ENCODE measurements around the gene NCLN. TPM values are rescaled to one million over a fixed set of nuclear protein-coding genes. Genes with fewer than 3 reads are reported as not detected.
A peak's percentile ranks its signal among the peaks of the same experiment; 100 is the strongest.
"Not testable (repeated sequence)": the region's sequence is repeated elsewhere in the genome, so short reads cannot be mapped to it uniquely, and the experiment has no call there.

The NCLN gene
- total and polyA plus RNA-seq, 5 experiments from 2014 or later, result 23.9 to 63.0 (median 44.7) TPM

GRCh38 chr19:3188627-3189596 lies 3.2 kb downstream of the NCLN start:
- Mint-ChIP-seq H3K27me3 (no peaks in the 10 kb centered on the region), H3K36me3 (peaks cover 0 to 21% (median 0%) of the 10 kb centered on the region in 3 donors), H3K4me1 (peaks cover 26 to 59% (median 48%) of the 10 kb centered on the region in 4 donors), H3K9me3 (no peaks in the 10 kb centered on the region), H3K4me3 (peak overlapping the region; percentile 44 to 98 (median 76)), H3K27ac (peak overlapping the region in 5 of 10 donors; percentile 5 to 67 (median 52))
- POLR2A ChIA-PET, result interaction anchor here (0.6 to 0.8 kb wide), 3 partner anchors 9 to 25 kb away, joined by 3 to 4 read pairs (median 3); no protein-coding TSS in a partner anchor
- DNase-seq, result no peak
- no peak for ATAC-seq

- Mint-ChIP-seq H3K4me1 (peaks cover 18 to 49% (median 38%) of the 10 kb centered on the region in 4 donors), H3K4me3 (peak overlapping the region in 1 of 10 donors; percentile 26), H3K27me3 (no peaks in the 10 kb centered on the region), H3K9me3 (no peaks in the 10 kb centered on the region), H3K36me3 (peaks cover 0 to 21% (median 5%) of the 10 kb centered on the region in 3 donors), H3K27ac (peak overlapping the region in 1 of 10 donors; percentile 18)
- DNase-seq (peak in 1 of 10 donors; percentile 60), ATAC-seq (no peak)
- POLR2A ChIA-PET, result interaction anchor here (0.6 to 0.8 kb wide), 4 partner anchors 10 to 125 kb away, joined by 3 to 5 read pairs (median 4); no protein-coding TSS in a partner anchor
Observed at GRCh38 chr19:3189702-3190469, 4.2 kb downstream of the NCLN start.

GRCh38 chr19:3190470-3190770 lies 4.7 kb downstream of the NCLN start:
- POLR2A ChIA-PET, result interaction anchor here (0.6 kb wide), 2 partner anchors 110 to 125 kb away, joined by 5 read pairs; no protein-coding TSS in a partner anchor
- Mint-ChIP-seq H3K4me3 (no peak overlapping the region), H3K27ac (no peak overlapping the region), H3K27me3 (no peaks in the 10 kb centered on the region), H3K9me3 (no peaks in the 10 kb centered on the region), H3K36me3 (peaks cover 0 to 23% (median 5%) of the 10 kb centered on the region in 3 donors), H3K4me1 (peaks cover 15 to 44% (median 33%) of the 10 kb centered on the region in 4 donors)
- DNase-seq (no peak), ATAC-seq (no peak)

DNA sequence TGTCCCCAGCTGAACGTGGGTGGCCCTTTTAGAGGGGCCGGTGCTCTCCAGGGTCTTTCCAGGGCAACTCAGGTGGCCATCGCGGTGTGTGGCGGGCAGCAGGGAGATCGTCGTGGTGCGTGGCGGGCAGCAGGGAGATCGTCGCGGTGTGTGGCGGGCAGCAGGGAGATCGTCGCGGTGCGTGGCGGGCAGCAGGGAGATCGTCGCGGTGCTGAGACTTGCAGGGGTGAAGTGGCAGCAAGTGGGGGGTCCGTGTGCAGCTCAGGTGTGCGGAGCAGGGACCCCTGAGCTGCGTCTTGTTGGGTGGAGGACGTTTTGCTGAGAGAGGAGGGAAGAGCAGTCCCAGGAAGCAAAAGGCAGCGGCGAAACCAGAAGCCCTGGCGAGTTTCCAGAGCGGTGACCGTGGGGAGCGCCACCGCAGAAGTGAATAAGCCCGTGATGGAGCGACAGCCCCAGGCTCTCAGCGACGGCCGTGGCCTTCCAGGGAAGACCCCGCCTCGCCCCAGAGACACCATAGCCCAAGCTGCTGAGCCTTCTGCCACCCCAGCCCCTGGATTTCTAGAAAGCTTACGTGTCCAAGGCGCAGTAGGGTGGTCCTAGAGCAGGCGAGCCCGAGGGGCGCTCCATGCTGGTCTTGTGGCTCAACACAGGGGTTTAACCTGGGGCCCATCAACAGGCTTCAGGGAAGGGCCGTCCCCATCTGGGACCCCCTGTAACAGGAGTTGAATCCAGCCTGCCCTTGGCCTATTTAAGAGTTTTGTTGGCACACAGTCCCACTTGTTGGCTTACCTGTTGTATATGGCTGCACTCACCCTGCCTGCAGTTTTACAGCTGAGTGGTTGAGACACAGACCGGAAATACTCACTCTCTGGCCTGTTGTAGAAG lies 5.4 kb downstream of the NCLN start:
- ATAC-seq (no peak), DNase-seq (peak in 1 of 10 donors; percentile 34)
- H3K27ac Mint-ChIP-seq, result peak overlapping the region in 2 of 10 donors; percentile 9 to 60
- peak overlapping the region in 2 of 10 donors; percentile 20 to 30 for H3K4me3 Mint-ChIP-seq
- H3K27me3 Mint-ChIP-seq, result no peaks in the 10 kb centered on the region
- H3K36me3 Mint-ChIP-seq, result peaks cover 0 to 23% (median 5%) of the 10 kb centered on the region in 3 donors
- H3K9me3 Mint-ChIP-seq, result no peaks in the 10 kb centered on the region
- peaks cover 15 to 43% (median 32%) of the 10 kb centered on the region in 4 donors for H3K4me1 Mint-ChIP-seq
- POLR2A ChIA-PET, result interaction anchor here (0.6 kb wide), 2 partner anchors 109 to 126 kb away, joined by 5 read pairs; no protein-coding TSS in a partner anchor

DNA sequence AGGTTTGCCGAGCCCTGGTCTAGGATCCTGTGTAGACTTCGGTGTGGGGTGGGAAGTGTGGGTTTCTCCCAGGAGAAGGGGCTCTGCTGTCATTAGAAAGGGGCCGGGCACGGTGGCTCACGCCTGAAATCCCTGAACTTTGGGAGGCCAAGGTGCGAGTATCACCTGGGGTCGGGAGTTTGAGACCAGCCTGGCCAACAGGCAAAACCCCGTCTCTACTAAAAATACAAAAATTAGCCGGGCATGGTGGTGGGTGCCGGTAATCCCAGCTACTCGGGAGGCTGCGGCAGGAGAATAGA lies 6.0 kb downstream of the NCLN start:
- H3K4me1 Mint-ChIP-seq, result peaks cover 14 to 38% (median 27%) of the 10 kb centered on the region in 4 donors
- H3K4me3 Mint-ChIP-seq, result peak overlapping the region in 1 of 10 donors; percentile 30
- H3K27me3 Mint-ChIP-seq, H3K27ac Mint-ChIP-seq, POLR2A ChIA-PET, DNase-seq, ATAC-seq, H3K9me3 Mint-ChIP-seq: not testable (repeated sequence)
- H3K36me3 Mint-ChIP-seq, result peaks cover 0 to 26% (median 5%) of the 10 kb centered on the region in 3 donors

DNA sequence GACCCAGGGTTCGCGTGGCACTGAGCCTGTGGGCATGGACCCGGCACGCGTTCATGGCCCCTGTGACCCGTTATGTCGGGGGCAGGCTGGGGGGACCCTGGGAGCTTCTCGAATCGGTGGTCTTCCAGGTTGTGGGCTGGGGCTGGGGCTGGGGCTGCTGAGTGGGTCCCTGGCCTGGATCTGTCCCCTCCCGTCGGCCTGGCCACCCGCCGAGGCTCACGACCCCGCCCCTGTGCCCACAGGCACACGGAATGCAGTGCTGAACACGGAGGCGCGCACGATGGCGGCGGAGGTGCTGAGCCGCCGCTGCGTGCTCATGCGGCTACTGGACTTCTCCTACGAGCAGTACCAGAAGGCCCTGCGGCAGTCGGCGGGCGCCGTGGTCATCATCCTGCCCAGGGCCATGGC lies 6.5 kb downstream of the NCLN start:
- Mint-ChIP-seq H3K36me3 (peaks cover 0 to 28% (median 5%) of the 10 kb centered on the region in 3 donors), H3K4me3 (no peak overlapping the region), H3K4me1 (peaks cover 10 to 33% (median 22%) of the 10 kb centered on the region in 4 donors), H3K27me3 (no peaks in the 10 kb centered on the region), H3K27ac (no peak overlapping the region), H3K9me3 (no peaks in the 10 kb centered on the region)
- no peak for DNase-seq
- ATAC-seq, result no peak
- POLR2A ChIA-PET, result no interaction called here

DNA sequence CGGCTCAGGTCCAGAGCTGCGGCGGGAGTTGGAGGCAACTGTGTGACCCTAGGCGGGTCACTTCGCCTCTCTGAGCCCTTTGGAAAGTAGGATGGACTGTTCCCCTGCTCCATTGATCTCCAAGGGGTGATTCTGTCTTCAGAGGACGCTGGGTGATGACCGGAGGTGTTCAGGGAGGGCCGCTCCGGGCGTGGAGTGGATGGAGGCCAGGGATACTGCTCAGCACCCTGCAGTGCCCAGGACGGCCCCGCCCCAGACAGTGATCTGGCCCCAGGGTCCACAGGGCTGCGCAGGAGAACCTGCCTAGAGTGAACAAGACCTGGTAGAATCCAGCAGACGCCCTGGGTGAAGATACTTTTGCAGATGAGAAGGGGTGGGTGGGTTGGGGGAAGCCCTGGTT lies 7.0 kb downstream of the NCLN start:
- DNase-seq, result no peak

DNA sequence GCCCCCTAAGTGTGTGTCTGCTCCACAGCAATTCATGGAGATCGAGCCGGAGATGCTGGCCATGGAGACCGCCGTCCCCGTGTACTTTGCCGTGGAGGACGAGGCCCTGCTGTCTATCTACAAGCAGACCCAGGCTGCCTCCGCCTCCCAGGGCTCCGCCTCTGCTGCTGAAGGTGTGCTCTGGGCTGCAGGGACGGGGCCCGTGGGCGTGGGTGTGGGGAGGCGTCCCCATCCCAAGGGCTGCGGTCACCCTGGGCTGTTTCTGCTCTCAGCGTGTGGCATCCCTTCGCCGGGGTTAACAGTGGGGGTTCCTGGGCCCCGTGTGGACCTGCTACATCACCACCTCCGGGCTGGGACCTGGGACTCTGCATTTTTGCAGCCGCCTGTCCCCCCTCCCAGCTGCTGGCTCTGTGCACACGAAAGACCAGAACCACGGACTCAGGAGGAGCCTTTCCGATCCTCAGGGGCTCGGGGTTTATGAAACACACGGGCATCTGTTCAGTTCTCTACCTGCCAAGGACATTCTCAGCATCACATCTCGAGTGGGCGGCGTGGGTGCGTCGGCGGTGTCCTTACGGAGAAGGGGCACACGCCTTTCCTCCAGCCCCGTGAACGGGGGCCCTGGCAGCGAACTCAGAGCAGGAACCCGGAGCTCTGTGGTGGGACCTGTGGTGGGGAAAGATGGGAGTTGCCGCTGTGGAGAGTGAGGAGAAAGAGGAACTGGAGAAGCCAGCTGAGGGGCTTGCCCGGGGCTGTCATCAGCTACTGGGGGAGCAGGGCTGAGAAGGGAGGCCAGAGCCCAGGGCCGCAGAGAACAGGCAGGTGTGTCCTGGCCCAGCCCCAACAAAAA lies 7.8 kb downstream of the NCLN start:
- Mint-ChIP-seq H3K36me3 (peaks cover 0 to 24% (median 5%) of the 10 kb centered on the region in 3 donors), H3K4me3 (no peak overlapping the region), H3K9me3 (no peaks in the 10 kb centered on the region), H3K27me3 (no peaks in the 10 kb centered on the region), H3K4me1 (peaks cover 6 to 21% (median 11%) of the 10 kb centered on the region in 4 donors), H3K27ac (peak overlapping the region in 2 of 10 donors; percentile 56 to 80)
- ATAC-seq (no peak), DNase-seq (no peak)
- POLR2A ChIA-PET, result interaction anchor here (0.5 kb wide), 1 partner anchor 10 kb away, joined by 9 read pairs; no protein-coding TSS in a partner anchor

More for the DNA sequence above, 7.0 kb downstream of the NCLN start:
- peaks cover 10 to 29% (median 19%) of the 10 kb centered on the region in 4 donors for H3K4me1 Mint-ChIP-seq
- H3K9me3 Mint-ChIP-seq, result no peaks in the 10 kb centered on the region
- H3K27me3 Mint-ChIP-seq, result no peaks in the 10 kb centered on the region
- H3K4me3 Mint-ChIP-seq, result no peak overlapping the region
- H3K36me3 Mint-ChIP-seq, result peaks cover 0 to 28% (median 5%) of the 10 kb centered on the region in 3 donors
- no peak for ATAC-seq
- H3K27ac Mint-ChIP-seq, result no peak overlapping the region
- POLR2A ChIA-PET, result no interaction called here

DNA sequence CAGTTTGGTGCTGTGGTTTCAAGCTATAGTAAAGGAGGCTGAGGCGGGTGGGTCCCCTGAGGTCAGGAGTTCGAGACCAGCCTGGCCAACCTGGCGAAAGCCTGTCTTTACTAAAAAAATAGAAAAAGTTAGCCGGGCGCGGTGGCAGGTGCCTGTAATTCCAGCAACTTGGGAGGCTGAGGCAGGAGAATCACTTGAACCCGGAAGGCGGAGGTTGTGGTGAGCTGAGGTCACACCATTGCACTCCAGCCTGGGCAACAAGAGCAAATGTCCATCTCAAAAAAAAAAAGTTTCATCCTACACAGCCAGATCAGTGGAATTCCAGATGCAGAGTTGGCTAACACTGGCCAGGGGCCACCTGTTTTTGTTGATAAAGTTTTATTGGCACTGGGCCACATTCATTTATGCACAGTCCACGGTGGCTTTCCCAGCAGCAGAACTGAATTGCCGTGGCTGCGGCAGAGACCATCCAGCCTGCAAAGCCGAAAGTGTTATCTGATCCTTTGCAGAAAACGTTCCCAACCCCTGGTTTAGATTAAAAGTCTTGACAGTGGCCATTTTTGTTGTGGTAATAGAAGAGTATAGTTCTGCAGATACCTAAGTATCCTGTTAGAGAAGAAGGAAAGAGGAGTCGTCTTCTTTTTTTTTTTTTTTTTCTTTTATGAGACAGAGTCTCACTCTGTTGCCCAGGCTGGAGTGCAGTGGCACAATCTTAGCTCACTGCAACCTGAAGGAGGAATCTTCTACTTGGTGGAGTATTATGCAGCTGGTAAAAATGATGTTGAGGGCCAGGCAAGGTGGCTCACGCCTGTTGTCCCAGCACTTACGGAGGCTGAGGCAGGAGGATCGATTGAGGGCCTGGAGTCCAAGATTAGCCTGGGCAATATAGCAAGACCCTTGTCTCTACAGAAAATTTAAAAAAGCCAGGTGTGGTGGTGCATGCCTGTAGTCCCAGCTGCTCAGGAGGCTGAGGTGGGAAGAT lies 8.7 kb downstream of the NCLN start:
- Mint-ChIP-seq H3K4me1 (peaks cover 0 to 11% (median 6%) of the 10 kb centered on the region in 4 donors), H3K27ac (peak overlapping the region in 1 of 10 donors; percentile 15), H3K4me3 (no peak overlapping the region), H3K27me3 (no peaks in the 10 kb centered on the region), H3K9me3 (no peaks in the 10 kb centered on the region), H3K36me3 (peaks cover 0 to 26% (median 5%) of the 10 kb centered on the region in 3 donors)
- DNase-seq (no peak), ATAC-seq (no peak)
- POLR2A ChIA-PET, result interaction anchor here (0.5 to 0.9 kb wide), 2 partner anchors 8 to 11 kb away, joined by 4 to 9 read pairs; partner anchors contain the start of gene NCLN

Measured in naive thymus-derived CD8-positive, alpha-beta T cell (primary cell).